Upper lobe of left lung (tissue), 6 donors: Measurements from ENCODE around the gene CISD3. TPM values are rescaled to one million over a fixed set of nuclear protein-coding genes. Genes with fewer than 3 reads are reported as not detected.

Experiments used
- ATAC-seq, 2 donors: fragments of 200-7000 bp; cut with Tn5 transposase; one replicate each; pipeline ENCODE4 v1.9.1; 2022; ENCODE audit warnings: mild to moderate bottlenecking in 2 of 2, moderate library complexity in 2 of 2; ENCODE audit not compliant: low FRiP score in 2 of 2
- DNase-seq, 2 donors: peaks; one replicate each; pipeline ENCODE4 v3.0.0-alpha.2; 2019 to 2020
- H3K27ac ChIP-seq, 4 donors: fragments of 200-600 bp; sonication (generic); one replicate each; pipeline ENCODE4 v1.5.1; 2016 to 2019
- H3K27me3 ChIP-seq, 4 donors: fragments of 200-600 bp; sonication (generic); one replicate each; pipeline ENCODE4 v1.5.1; 2017 to 2019
- H3K36me3 ChIP-seq, 4 donors: fragments of 200-600 bp; sonication (generic); one replicate each; pipeline ENCODE4 v1.5.1; 2016 to 2019
- H3K4me1 ChIP-seq, 4 donors: fragments of 200-600 bp; sonication (generic); one replicate each; pipeline ENCODE4 v1.5.1; 2018 to 2019
- H3K4me3 ChIP-seq, 4 donors: fragments of 200-600 bp; sonication (generic); one replicate each; pipeline ENCODE4 v1.5.1; 2017 to 2019; ENCODE audit warnings: mild to moderate bottlenecking in 2 of 4, moderate library complexity in 1 of 4
- H3K9me3 ChIP-seq, 4 donors: fragments of 200-600 bp; sonication (generic); one replicate each; pipeline ENCODE4 v1.5.1; 2018 to 2019
- CTCF ChIP-seq, 6 experiments: fragments of 450-650 bp in 4 of 6; fragments of 200-600 bp in 2 of 6; sonication (generic) in 2 of 6; IDR thresholded peaks; one replicate each; pipeline ENCODE4 v1.5.1; 2016 to 2019; ENCODE audit warnings: antibody characterized with exemption in 6 of 6
- EP300 ChIP-seq, 4 donors: sonication (generic); formaldehyde crosslinking; IDR thresholded peaks; one replicate each; pipeline ENCODE4 v1.5.1; 2017; ENCODE audit warnings: antibody characterized with exemption in 4 of 4, control low read depth in 2 of 4
- POLR2A ChIP-seq, 4 donors: fragments of 450-650 bp; IDR thresholded peaks; one replicate each; pipeline ENCODE4 v1.5.1; 2016 to 2017; ENCODE audit warnings: antibody characterized with exemption in 4 of 4, mild to moderate bottlenecking in 2 of 4
- POLR2AphosphoS5 ChIP-seq, 2 donors: sonication (generic); formaldehyde crosslinking; IDR thresholded peaks; one replicate each; pipeline ENCODE4 v1.5.1; 2017; ENCODE audit warnings: antibody characterized with exemption in 2 of 2
- WGBS, 2 donors: methylation state at CpG; one replicate each; pipeline ENCODE4 v1.1.5; 2017 to 2018; 5-methylcytosine and 5-hydroxymethylcytosine counted together
- total RNA-seq, 6 donors: library from RNA; depleted of rRNA in 4 of 6; stranded (reverse); fragments of >200 nt in 4 of 6; gene quantifications; one replicate each; pipeline versions ENCODE4 v1.1.0 to v1.2.1, GENCODE V29; 2016 to 2021
- donor health status: DM: no; HTN: no; CAD: no; lungs with moderate emphysema.
- donor health status: DM: no; HTN: yes; CAD: no; lungs with severe emphysema.

Gene CISD3
- total RNA-seq, 6 donors from 2014 or later = 6.3 to 49.7 (median 15.9) TPM

- Histone ChIP-seq H3K36me3 (peaks cover 13 to 78% (median 51%) of the 10 kb centered on the region in 4 donors), H3K27ac (peak overlapping the region in 1 of 4 donors; percentile 38), H3K27me3 (peaks cover 0 to 3% (median 0%) of the 10 kb centered on the region in 4 donors), H3K9me3 (no peaks in the 10 kb centered on the region), H3K4me1 (peaks cover 12 to 39% (median 29%) of the 10 kb centered on the region in 4 donors), H3K4me3 (no peak overlapping the region)
- TF ChIP-seq CTCF (IDR thresholded peaks at IDR 0.05) = no peak
- no peak for TF ChIP-seq POLR2A (IDR thresholded peaks at IDR 0.05)
- no peak for TF ChIP-seq POLR2AphosphoS5 (IDR thresholded peaks at IDR 0.05)
- DNase-seq (no peak), ATAC-seq (no peak)
- WGBS, 2 donors = 51 to 82% methylated on average over 5 of the region's 5 CpGs
Measured at GRCh38 chr17:38710985-38711384, 19.2 kb upstream of the CISD3 start.

GRCh38 chr17:38711792-38712571 is 18.2 kb upstream of the CISD3 start:
- Histone ChIP-seq H3K4me3 (no peak overlapping the region), H3K4me1 (peaks cover 4 to 30% (median 21%) of the 10 kb centered on the region in 4 donors), H3K36me3 (peaks cover 19 to 88% (median 61%) of the 10 kb centered on the region in 4 donors), H3K9me3 (no peaks in the 10 kb centered on the region), H3K27ac (no peak overlapping the region), H3K27me3 (no peaks in the 10 kb centered on the region)
- DNase-seq = no peak
- TF ChIP-seq POLR2A (IDR thresholded peaks at IDR 0.05) (no peak), CTCF (IDR thresholded peaks at IDR 0.05) (no peak)
- whole genome bisulfite sequencing, 2 donors = 68 to 71% methylated on average over 19 to 23 of the region's 26 CpGs
- ATAC-seq = no peak

GRCh38 chr17:38712593-38712992 is 17.5 kb upstream of the CISD3 start:
- H3K36me3 ChIP-seq = peaks cover 21 to 93% (median 66%) of the 10 kb centered on the region in 4 donors
- no peak overlapping the region for H3K4me3 ChIP-seq
- H3K27me3 ChIP-seq = no peaks in the 10 kb centered on the region
- ATAC-seq (no peak), DNase-seq (no peak)
- H3K9me3 ChIP-seq = no peaks in the 10 kb centered on the region
- peaks cover 0 to 24% (median 15%) of the 10 kb centered on the region in 4 donors for H3K4me1 ChIP-seq
- 95 to 100% methylated on average over 6 to 9 of the region's 10 CpGs for WGBS, 2 donors
- TF ChIP-seq POLR2A (IDR thresholded peaks at IDR 0.05) (no peak), EP300 (IDR thresholded peaks at IDR 0.05) (no peak), POLR2AphosphoS5 (IDR thresholded peaks at IDR 0.05) (no peak), CTCF (IDR thresholded peaks at IDR 0.05) (no peak)
- no peak overlapping the region for H3K27ac ChIP-seq

- ATAC-seq (no peak), DNase-seq (no peak)
- Histone ChIP-seq H3K36me3 (peaks cover 21 to 94% (median 72%) of the 10 kb centered on the region in 4 donors), H3K27ac (no peak overlapping the region), H3K27me3 (no peaks in the 10 kb centered on the region), H3K4me1 (peaks cover 0 to 18% (median 13%) of the 10 kb centered on the region in 4 donors), H3K9me3 (no peaks in the 10 kb centered on the region), H3K4me3 (no peak overlapping the region)
- TF ChIP-seq POLR2A (IDR thresholded peaks at IDR 0.05) (no peak), EP300 (IDR thresholded peaks at IDR 0.05) (no peak), POLR2AphosphoS5 (IDR thresholded peaks at IDR 0.05) (no peak), CTCF (IDR thresholded peaks at IDR 0.05) (no peak)
- WGBS, 2 donors = 78 to 84% methylated on average over 11 of the region's 11 CpGs
Measured at GRCh38 chr17:38713456-38714075, 16.6 kb upstream of the CISD3 start.
